Gastroesophageal sphincter (tissue), 2 donors: ENCODE results near the gene GRAMD4.

Experiments used
- POLR2A ChIP-seq, 2 donors: fragments of 450-650 bp; IDR thresholded peaks; one replicate each; pipeline ENCODE4 v1.6.1; 2017; ENCODE audit warnings: antibody characterized with exemption in 2 of 2, mild to moderate bottlenecking in 2 of 2, moderate library complexity in 1 of 2
- POLR2AphosphoS5 ChIP-seq: sonication (generic); formaldehyde crosslinking; IDR thresholded peaks from one replicate; pipeline ENCODE4 v1.6.1; 2017; ENCODE audit warnings: antibody characterized with exemption

DNA sequence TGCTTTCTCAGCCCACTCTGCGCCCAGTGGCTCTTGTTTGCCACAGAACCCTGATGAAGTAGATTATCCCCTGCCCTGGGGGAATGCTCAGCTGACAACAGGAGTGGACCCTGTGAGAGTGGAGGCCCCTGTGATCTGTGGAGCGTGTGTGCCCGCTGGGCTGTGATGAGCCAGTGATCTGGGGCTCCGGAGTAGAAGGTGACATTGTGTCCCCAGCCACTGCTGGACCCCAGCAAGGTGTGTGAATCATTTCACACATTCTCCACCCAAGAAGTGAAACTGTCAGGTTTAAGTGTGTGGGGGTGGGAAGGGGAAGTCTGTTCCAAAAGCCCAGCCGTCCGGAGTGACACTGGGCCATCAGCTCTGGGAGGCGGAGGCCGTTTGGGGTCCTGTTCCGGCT, 33.1 kb upstream of the GRAMD4 start:
- TF ChIP-seq POLR2A (IDR thresholded peaks at IDR 0.05) (no peak), POLR2AphosphoS5 (no peak)
